Liver (tissue), 9 donors: ENCODE data around the gene ADGRF3. TPM values are rescaled to one million over a fixed set of nuclear protein-coding genes. Genes with fewer than 3 reads are reported as not detected.
"Not testable (repeated sequence)": the region's sequence is repeated elsewhere in the genome, so short reads cannot be mapped to it uniquely, and the experiment has no call there.

Experiments used
- DNase-seq: peaks from one replicate; pipeline ENCODE4 v3.0.0-alpha.2; 2017; ENCODE audit warnings: low spot score
- H3K27ac ChIP-seq, 2 donors: one replicate each; pipeline ENCODE4 v1.7.0; 2013; ENCODE audit warnings: inconsistent platforms in 2 of 2, low read length in 2 of 2, control low read depth in 1 of 2, low read depth in 1 of 2, mild to moderate bottlenecking in 1 of 2
- H3K27me3 ChIP-seq, 4 donors: one replicate each; pipeline versions ENCODE4 v1.6.1 to v1.7.0; 2013; ENCODE audit warnings: low read length in 3 of 4, inconsistent platforms in 1 of 4, mild to moderate bottlenecking in 1 of 4, moderate library complexity in 1 of 4; ENCODE audit not compliant: control insufficient read depth in 4 of 4, insufficient read depth in 4 of 4
- H3K36me3 ChIP-seq, 4 donors: one replicate each; pipeline versions ENCODE4 v1.6.1 to v1.7.0; 2013; ENCODE audit warnings: low read length in 3 of 4, mild to moderate bottlenecking in 3 of 4, low read depth in 1 of 4, moderate library complexity in 1 of 4; ENCODE audit not compliant: control insufficient read depth in 4 of 4, insufficient read depth in 3 of 4
- H3K4me1 ChIP-seq, 4 donors: one replicate each; pipeline versions ENCODE4 v1.6.1 to v1.7.0; 2013; ENCODE audit warnings: low read length in 3 of 4, mild to moderate bottlenecking in 3 of 4, moderate library complexity in 1 of 4; ENCODE audit not compliant: control insufficient read depth in 4 of 4, insufficient read depth in 4 of 4
- H3K4me3 ChIP-seq, 3 donors: one replicate each; pipeline versions ENCODE4 v1.6.1 to v1.7.0; 2013; ENCODE audit warnings: low read length in 3 of 3, control low read depth in 1 of 3, low read depth in 1 of 3, mild to moderate bottlenecking in 1 of 3
- H3K9ac ChIP-seq, 2 donors: one replicate each; pipeline ENCODE4 v1.7.0; 2013; ENCODE audit warnings: low read length in 2 of 2, mild to moderate bottlenecking in 2 of 2, moderate library complexity in 2 of 2, control low read depth in 1 of 2, low read depth in 1 of 2
- H3K9me3 ChIP-seq, 4 donors: one replicate each; pipeline versions ENCODE4 v1.6.1 to v1.7.0; 2013; ENCODE audit warnings: low read length in 3 of 4; ENCODE audit not compliant: control insufficient read depth in 4 of 4
- CTCF ChIP-seq: fragments of 150-350 bp; IDR thresholded peaks from 2 replicates; pipeline ENCODE4 v1.5.1; 2017; ENCODE audit warnings: improper control_type of control experiment, low read depth, low read length; ENCODE audit not compliant: missing input control
- HNF4A ChIP-seq, 2 donors: conservative IDR thresholded peaks; 2 replicates each; pipeline ENCODE4 v1.6.1; 2016; ENCODE audit warnings: antibody characterized with exemption in 2 of 2, mild to moderate bottlenecking in 2 of 2
- RAD21 ChIP-seq, 2 donors: IDR thresholded peaks; 2 replicates each; pipeline ENCODE4 v1.6.1; 2016; ENCODE audit warnings: antibody characterized with exemption in 2 of 2, mild to moderate bottlenecking in 2 of 2
- REST ChIP-seq: IDR thresholded peaks from 2 replicates; pipeline ENCODE4 v1.6.1; 2016; ENCODE audit warnings: antibody characterized with exemption, mild to moderate bottlenecking
- SP1 ChIP-seq: IDR thresholded peaks from 2 replicates; pipeline ENCODE4 v1.6.1; 2018; ENCODE audit warnings: antibody characterized with exemption, mild to moderate bottlenecking
- ZBTB33 ChIP-seq: IDR thresholded peaks from 2 replicates; pipeline ENCODE4 v1.6.1; 2016; ENCODE audit warnings: antibody characterized with exemption
- WGBS: extraction: QIAGEN DNeasy Blood & Tissue Kit; methylation state at CpG from one replicate; pipeline ENCODE4 v1.1.7; 2013; 5-methylcytosine and 5-hydroxymethylcytosine counted together
- polyA plus RNA-seq, 2 donors: library from polyadenylated mRNA; stranded (reverse) in 1 of 2; unstranded in 1 of 2; fragments of 200-250 nt in 1 of 2; fragments of >200 nt in 1 of 2; fragmentation: Nextera tagmentation in 1 of 2; extraction: Ambion mirVana in 1 of 2; gene quantifications; one replicate each; pipeline versions ENCODE4 v1.2.1 to v1.2.3, GENCODE V29; 2013 to 2015
- total RNA-seq, 2 donors: library from RNA; depleted of rRNA; stranded (reverse); fragments of >200 nt; gene quantifications; one replicate each; pipeline ENCODE4 v1.2.3, GENCODE V29; 2014
- donor health status: healthy.
- donor health status: healthy.
- donor health status: healthy.
- donor health status: healthy.
- donor health status: healthy.

The ADGRF3 gene
- total and polyA plus RNA-seq, 4 donors: 0.07 to 0.25 (median 0.10) TPM

GRCh38 chr2:26268213-26268612 lies 78.4 kb downstream of the ADGRF3 start:
- WGBS: 87% methylated on average over 4 of the region's 4 CpGs
- no peaks in the 10 kb centered on the region for H3K27me3 ChIP-seq
- DNase-seq: no peak
- no peak overlapping the region for H3K9ac ChIP-seq
- no peak overlapping the region for H3K4me3 ChIP-seq
- TF ChIP-seq HNF4A (conservative IDR thresholded peaks at IDR 0.05) (no peak), SP1 (no peak), ZBTB33 (no peak), CTCF (no peak), REST (no peak), RAD21 (IDR thresholded peaks at IDR 0.05) (no peak)
- no peaks in the 10 kb centered on the region for H3K9me3 ChIP-seq
- no peak overlapping the region for H3K27ac ChIP-seq
- peaks cover 0 to 7% (median 5%) of the 10 kb centered on the region in 4 donors for H3K4me1 ChIP-seq
- peaks cover 0 to 13% (median 5%) of the 10 kb centered on the region in 4 donors for H3K36me3 ChIP-seq

- not testable (repeated sequence) for H3K9ac ChIP-seq, DNase-seq, H3K4me3 ChIP-seq, H3K9me3 ChIP-seq, H3K27me3 ChIP-seq, H3K27ac ChIP-seq
- H3K36me3 ChIP-seq: peaks cover 4 to 21% (median 12%) of the 10 kb centered on the region in 4 donors
- peaks cover 5 to 28% (median 15%) of the 10 kb centered on the region in 4 donors for H3K4me1 ChIP-seq
- WGBS: 97% methylated on average over 8 of the region's 8 CpGs
Measured at GRCh38 chr2:26258836-26259235, 87.8 kb downstream of the ADGRF3 start.

Other genes with a start within 250 kb of the ADGRF3 start
- under 1 TPM; 0.08 to 0.19 TPM for gene GAREM2, start 173.7 kb downstream of the ADGRF3 start, total RNA-seq
- gene GAREM2, start 173.7 kb downstream of the ADGRF3 start, polyA plus RNA-seq: under 1 TPM; 0.13 to 0.28 TPM
- gene HADHA, start 102.2 kb downstream of the ADGRF3 start, total RNA-seq: 100 to 1,000 TPM; 101 to 276 TPM
- gene HADHA, start 102.2 kb downstream of the ADGRF3 start, polyA plus RNA-seq: 100 to 1,000 TPM; 126 to 191 TPM
- gene HADHB, start 101.8 kb downstream of the ADGRF3 start, total RNA-seq: 100 to 1,000 TPM; 103 to 255 TPM
- 100 to 1,000 TPM; 266 to 284 TPM for gene HADHB, start 101.8 kb downstream of the ADGRF3 start, polyA plus RNA-seq
- 10 to 100 TPM; 24.6 to 55.9 TPM for gene SELENOI, start 646 bp downstream of the ADGRF3 start, total RNA-seq
- gene SELENOI, start 646 bp downstream of the ADGRF3 start, polyA plus RNA-seq: 10 to 100 TPM in 1 of 2 donors, 1 to 10 TPM in 1; 6.2 to 10.3 TPM
- gene DRC1, start 55.1 kb upstream of the ADGRF3 start, total RNA-seq: under 1 TPM in 1 of 2 donors, not detected in 1; 0.28 TPM
- not detected for gene DRC1, start 55.1 kb upstream of the ADGRF3 start, polyA plus RNA-seq
- gene OTOF, start 131.3 kb upstream of the ADGRF3 start, total RNA-seq: under 1 TPM in 1 of 2 donors, not detected in 1; 0.28 TPM
- gene OTOF, start 131.3 kb upstream of the ADGRF3 start, polyA plus RNA-seq: under 1 TPM; 0.06 to 0.07 TPM